ENCODE data around the gene DOCK1.
A peak's percentile ranks its signal among the peaks of the same experiment; 100 is the strongest.

Gene DOCK1

GRCh38 chr10:127245456-127245855 lies 340.2 kb downstream of the DOCK1 start:
- H3K4me1 Mint-ChIP-seq: peaks cover 30% of the 10 kb centered on the region
- H3K27ac Mint-ChIP-seq: peak overlapping the region; percentile 77
- no peak for TF ChIP-seq CTCF (IDR thresholded peaks at IDR 0.05)
- peaks cover 26% of the 10 kb centered on the region for H3K36me3 Mint-ChIP-seq (ENCODE audit: low read depth)
- peaks cover 5% of the 10 kb centered on the region for H3K9me3 Mint-ChIP-seq
- H3K27me3 Mint-ChIP-seq (ENCODE audit: low read depth, poor library complexity): no peaks in the 10 kb centered on the region
- DNase-seq: no peak
- no peak overlapping the region for H3K4me3 Mint-ChIP-seq

- H3K36me3 Mint-ChIP-seq (ENCODE audit: low read depth): peaks cover 46% of the 10 kb centered on the region
- DNase-seq: no peak
- H3K27me3 Mint-ChIP-seq (ENCODE audit: low read depth, poor library complexity): peaks cover 3% of the 10 kb centered on the region
- TF ChIP-seq CTCF (IDR thresholded peaks at IDR 0.05): no peak
- H3K27ac Mint-ChIP-seq: no peak overlapping the region
- H3K9me3 Mint-ChIP-seq: peaks cover 17% of the 10 kb centered on the region
- H3K4me1 Mint-ChIP-seq: peaks cover 21% of the 10 kb centered on the region
- no peak overlapping the region for H3K4me3 Mint-ChIP-seq
These were observed 344.8 kb downstream of the DOCK1 start for GRCh38 chr10:127250031-127250430.

- no peak for TF ChIP-seq CTCF (IDR thresholded peaks at IDR 0.05)
- H3K4me3 Mint-ChIP-seq: no peak overlapping the region
- H3K4me1 Mint-ChIP-seq: peaks cover 13% of the 10 kb centered on the region
These were observed 347.6 kb downstream of the DOCK1 start for GRCh38 chr10:127252818-127253217.

GRCh38 chr10:127254276-127254675 lies 349.0 kb downstream of the DOCK1 start:
- H3K27me3 Mint-ChIP-seq (ENCODE audit: low read depth, poor library complexity): peaks cover 3% of the 10 kb centered on the region
- peaks cover 47% of the 10 kb centered on the region for H3K36me3 Mint-ChIP-seq (ENCODE audit: low read depth)

More at GRCh38 chr10:127252818-127253217, 347.6 kb downstream of the DOCK1 start:
- Mint-ChIP-seq H3K36me3 (ENCODE audit: low read depth) (peaks cover 46% of the 10 kb centered on the region), H3K27ac (no peak overlapping the region), H3K9me3 (peaks cover 17% of the 10 kb centered on the region), H3K27me3 (ENCODE audit: low read depth, poor library complexity) (peaks cover 3% of the 10 kb centered on the region)
- DNase-seq: no peak

GRCh38 chr10:127257395-127257794 lies 352.2 kb downstream of the DOCK1 start:
- H3K27ac Mint-ChIP-seq: peak overlapping the region; percentile 86
- DNase-seq: no peak
- H3K4me1 Mint-ChIP-seq: peaks cover 19% of the 10 kb centered on the region
- H3K9me3 Mint-ChIP-seq: peaks cover 12% of the 10 kb centered on the region
- no peak overlapping the region for H3K4me3 Mint-ChIP-seq
- no peak for TF ChIP-seq CTCF (IDR thresholded peaks at IDR 0.05)
- H3K27me3 Mint-ChIP-seq (ENCODE audit: low read depth, poor library complexity): peaks cover 8% of the 10 kb centered on the region
- peaks cover 60% of the 10 kb centered on the region for H3K36me3 Mint-ChIP-seq (ENCODE audit: low read depth)

More at GRCh38 chr10:127254276-127254675, 349.0 kb downstream of the DOCK1 start:
- peaks cover 19% of the 10 kb centered on the region for H3K4me1 Mint-ChIP-seq
- no peak overlapping the region for H3K4me3 Mint-ChIP-seq
- no peak for TF ChIP-seq CTCF (IDR thresholded peaks at IDR 0.05)
- H3K9me3 Mint-ChIP-seq: peaks cover 17% of the 10 kb centered on the region
- no peak for DNase-seq
- no peak overlapping the region for H3K27ac Mint-ChIP-seq

- TF ChIP-seq CTCF (IDR thresholded peaks at IDR 0.05): no peak
- no peak for DNase-seq
- Mint-ChIP-seq H3K36me3 (ENCODE audit: low read depth) (peaks cover 46% of the 10 kb centered on the region), H3K9me3 (no peaks in the 10 kb centered on the region), H3K4me3 (no peak overlapping the region), H3K27me3 (ENCODE audit: low read depth, poor library complexity) (peaks cover 5% of the 10 kb centered on the region), H3K27ac (peak overlapping the region; percentile 41), H3K4me1 (peaks cover 19% of the 10 kb centered on the region)
These were observed 354.1 kb downstream of the DOCK1 start for GRCh38 chr10:127259347-127259746.

All from nephron progenitor cell (in vitro differentiated cells).